Activated CD8-positive, alpha-beta T cell treated with anti-CD3 and anti-CD28 coated beads for 36 hours (primary cell): Measurements from ENCODE around the gene ZNF385B. TPM values are rescaled to one million over a fixed set of nuclear protein-coding genes. Genes with fewer than 3 reads are reported as not detected.

ENCODE experiments used
- ATAC-seq: fragments of 200-7000 bp; cut with Tn5 transposase; one replicate; pipeline ENCODE4 v1.10.0; 2021; ENCODE audit warnings: mild to moderate bottlenecking, moderate library complexity
- CTCF ChIA-PET: fragments of 350-600 bp; sonication (Branson Sonifier 250); formaldehyde crosslinking; loops from one replicate; lab custom pipeline; 2021; ENCODE audit warnings: antibody characterized with exemption; lab: Charles Lee
- POLR2A ChIA-PET: fragments of 350-600 bp; sonication (Branson Sonifier 250); formaldehyde crosslinking; loops from one replicate; lab custom pipeline; 2021; ENCODE audit warnings: antibody characterized with exemption; lab: Charles Lee
- DNase-seq: peaks from one replicate; pipeline ENCODE4 v3.0.0-alpha.2; 2020
- H3K27ac Mint-ChIP-seq: one replicate; pipeline ENCODE4 v1.8.0; 2021; ENCODE audit warnings: mild to moderate bottlenecking, mixed read lengths
- H3K27me3 Mint-ChIP-seq: one replicate; pipeline ENCODE4 v1.8.0; 2021; ENCODE audit warnings: mixed read lengths
- H3K36me3 Mint-ChIP-seq: one replicate; pipeline ENCODE4 v1.8.0; 2021; ENCODE audit warnings: low read depth, mixed read lengths
- H3K4me1 Mint-ChIP-seq: one replicate; pipeline ENCODE4 v1.8.0; 2021; ENCODE audit warnings: low read depth, mixed read lengths
- H3K4me3 Mint-ChIP-seq: one replicate; pipeline ENCODE4 v1.8.0; 2021; ENCODE audit warnings: mild to moderate bottlenecking, moderate library complexity, mixed read lengths
- H3K9me3 Mint-ChIP-seq: one replicate; pipeline ENCODE4 v1.8.0; 2021; ENCODE audit warnings: mixed read lengths
- intact Hi-C: fragments of 100-400 bp; cut with micrococcal nuclease; formaldehyde crosslinking; loops from one replicate; pipeline ENCODE4 v1.10.0; 2022
- total RNA-seq, 2 experiments: library from RNA; stranded (reverse); gene quantifications; one replicate each; pipeline ENCODE4 v1.2.3, GENCODE V29; 2021
- TF ChIP-seq, protein P1 (sequence below): fragments of 200-600 bp; IDR thresholded peaks from one replicate; pipeline ENCODE4 v1.8.0; 2022; ENCODE audit warnings: antibody characterized with exemption, mild to moderate bottlenecking

The ZNF385B gene
- total RNA-seq, 2 experiments from 2014 or later, result not detected

DNA sequence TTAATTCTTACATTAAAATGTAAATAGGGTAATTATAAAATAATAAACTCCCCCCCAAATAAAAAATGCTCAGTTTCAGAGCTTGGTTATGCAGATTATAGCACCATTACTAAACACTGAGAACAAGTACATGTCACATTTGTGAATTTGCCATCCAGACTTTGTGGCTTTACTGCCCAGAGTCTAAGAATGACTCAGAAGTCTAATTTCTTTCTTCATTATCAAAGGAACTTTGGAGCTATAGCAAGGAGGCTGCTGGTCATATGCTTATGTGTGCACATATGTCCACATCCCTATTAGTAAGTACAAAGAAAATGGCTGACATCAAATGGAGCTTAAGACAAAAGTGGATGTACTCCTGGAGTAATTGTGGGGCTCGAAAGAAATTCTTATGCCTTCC is 348.2 kb downstream of the ZNF385B start:
- no peak for ATAC-seq
- TF ChIP-seq, protein P1, sequence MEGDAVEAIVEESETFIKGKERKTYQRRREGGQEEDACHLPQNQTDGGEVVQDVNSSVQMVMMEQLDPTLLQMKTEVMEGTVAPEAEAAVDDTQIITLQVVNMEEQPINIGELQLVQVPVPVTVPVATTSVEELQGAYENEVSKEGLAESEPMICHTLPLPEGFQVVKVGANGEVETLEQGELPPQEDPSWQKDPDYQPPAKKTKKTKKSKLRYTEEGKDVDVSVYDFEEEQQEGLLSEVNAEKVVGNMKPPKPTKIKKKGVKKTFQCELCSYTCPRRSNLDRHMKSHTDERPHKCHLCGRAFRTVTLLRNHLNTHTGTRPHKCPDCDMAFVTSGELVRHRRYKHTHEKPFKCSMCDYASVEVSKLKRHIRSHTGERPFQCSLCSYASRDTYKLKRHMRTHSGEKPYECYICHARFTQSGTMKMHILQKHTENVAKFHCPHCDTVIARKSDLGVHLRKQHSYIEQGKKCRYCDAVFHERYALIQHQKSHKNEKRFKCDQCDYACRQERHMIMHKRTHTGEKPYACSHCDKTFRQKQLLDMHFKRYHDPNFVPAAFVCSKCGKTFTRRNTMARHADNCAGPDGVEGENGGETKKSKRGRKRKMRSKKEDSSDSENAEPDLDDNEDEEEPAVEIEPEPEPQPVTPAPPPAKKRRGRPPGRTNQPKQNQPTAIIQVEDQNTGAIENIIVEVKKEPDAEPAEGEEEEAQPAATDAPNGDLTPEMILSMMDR, result no peak
- Mint-ChIP-seq H3K36me3 (no peaks in the 10 kb centered on the region), H3K9me3 (no peaks in the 10 kb centered on the region), H3K27ac (no peak overlapping the region), H3K4me3 (no peak overlapping the region), H3K27me3 (no peaks in the 10 kb centered on the region), H3K4me1 (no peaks in the 10 kb centered on the region)
- CTCF ChIA-PET, result no interaction called here
- intact Hi-C loops, result no loop called here
- POLR2A ChIA-PET, result no interaction called here
- DNase-seq, result no peak

DNA sequence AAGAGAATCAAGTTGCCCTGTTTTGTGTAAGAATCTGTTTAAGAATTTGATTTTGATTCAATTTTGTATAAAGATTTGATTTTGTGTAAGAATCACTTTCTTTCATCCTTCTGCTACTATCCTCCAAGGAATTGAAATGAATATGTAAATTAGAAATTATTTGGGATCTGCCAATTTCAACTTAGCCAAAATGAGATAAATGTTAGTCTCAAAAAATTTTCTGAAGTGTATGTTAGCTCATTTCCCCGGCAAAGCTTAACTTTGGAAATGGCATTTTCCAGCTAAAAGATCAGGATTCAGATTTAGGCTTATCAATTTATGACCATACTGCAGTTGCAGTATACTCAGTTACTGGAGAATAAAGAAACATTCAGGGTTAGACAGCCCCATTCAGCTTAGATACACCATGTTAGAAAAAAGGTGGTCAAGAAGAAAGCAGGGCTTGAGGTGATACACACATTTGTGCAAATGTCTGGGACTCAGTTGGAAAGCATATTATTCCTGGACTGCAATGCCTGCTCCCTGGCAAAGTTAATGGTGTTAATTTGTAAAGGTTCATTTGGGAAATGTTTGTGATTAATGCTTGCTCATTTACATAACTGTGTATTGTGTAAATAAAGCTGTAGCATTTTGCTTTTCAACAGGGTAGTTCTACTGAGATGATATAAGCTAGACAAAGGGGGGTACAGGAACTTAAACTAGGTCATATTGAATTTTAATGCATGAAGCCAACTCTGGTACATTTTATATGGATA is 349.0 kb downstream of the ZNF385B start:
- TF ChIP-seq, protein P1, result no peak

DNA sequence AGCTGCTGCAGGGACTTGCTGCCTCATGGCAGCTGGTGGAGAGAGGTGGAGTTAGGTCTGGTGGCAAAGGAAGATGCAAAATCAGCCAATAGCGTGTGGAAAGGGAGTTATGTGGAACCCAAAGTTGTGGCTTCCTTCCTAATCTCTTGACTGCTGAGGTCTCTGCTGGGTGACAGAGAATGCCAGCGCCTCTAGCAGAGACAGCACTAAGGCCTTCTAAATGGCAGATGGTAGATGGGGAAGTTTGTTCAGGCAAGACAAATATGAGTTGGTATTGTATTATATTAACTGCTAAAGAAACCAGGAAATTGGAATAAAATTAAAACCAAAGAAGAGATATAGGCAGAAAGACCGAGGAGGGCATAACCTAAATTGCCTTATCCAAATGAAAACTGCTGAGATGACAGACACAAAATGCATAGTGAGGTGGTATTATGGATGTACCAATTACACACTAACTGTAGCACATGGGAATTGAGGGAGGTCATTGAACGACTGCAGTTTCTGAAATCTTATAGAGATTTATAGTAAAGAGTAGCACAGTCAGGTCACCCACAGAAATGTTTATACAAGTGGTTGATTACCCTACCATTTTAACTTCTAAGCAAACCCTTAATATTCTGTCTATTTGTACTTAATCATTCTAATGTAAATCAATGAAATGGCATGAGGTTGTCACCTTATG is 350.2 kb downstream of the ZNF385B start:
- POLR2A ChIA-PET, result no interaction called here
- H3K27me3 Mint-ChIP-seq, result no peaks in the 10 kb centered on the region
- TF ChIP-seq, protein P1, result no peak
- CTCF ChIA-PET, result no interaction called here
- H3K36me3 Mint-ChIP-seq, result no peaks in the 10 kb centered on the region
- no peaks in the 10 kb centered on the region for H3K4me1 Mint-ChIP-seq
- ATAC-seq, result no peak
- intact Hi-C loops, result no loop called here
- no peak for DNase-seq
- H3K27ac Mint-ChIP-seq, result no peak overlapping the region
- no peak overlapping the region for H3K4me3 Mint-ChIP-seq
- no peaks in the 10 kb centered on the region for H3K9me3 Mint-ChIP-seq

More for the DNA sequence above, 349.0 kb downstream of the ZNF385B start:
- no peak for ATAC-seq
- no peak overlapping the region for H3K4me3 Mint-ChIP-seq
- H3K36me3 Mint-ChIP-seq, result no peaks in the 10 kb centered on the region
- POLR2A ChIA-PET, result no interaction called here
- H3K27ac Mint-ChIP-seq, result no peak overlapping the region
- H3K27me3 Mint-ChIP-seq, result no peaks in the 10 kb centered on the region
- no peaks in the 10 kb centered on the region for H3K4me1 Mint-ChIP-seq
- intact Hi-C loops, result no loop called here
- no peak for DNase-seq
- H3K9me3 Mint-ChIP-seq, result no peaks in the 10 kb centered on the region
- CTCF ChIA-PET, result no interaction called here

DNA sequence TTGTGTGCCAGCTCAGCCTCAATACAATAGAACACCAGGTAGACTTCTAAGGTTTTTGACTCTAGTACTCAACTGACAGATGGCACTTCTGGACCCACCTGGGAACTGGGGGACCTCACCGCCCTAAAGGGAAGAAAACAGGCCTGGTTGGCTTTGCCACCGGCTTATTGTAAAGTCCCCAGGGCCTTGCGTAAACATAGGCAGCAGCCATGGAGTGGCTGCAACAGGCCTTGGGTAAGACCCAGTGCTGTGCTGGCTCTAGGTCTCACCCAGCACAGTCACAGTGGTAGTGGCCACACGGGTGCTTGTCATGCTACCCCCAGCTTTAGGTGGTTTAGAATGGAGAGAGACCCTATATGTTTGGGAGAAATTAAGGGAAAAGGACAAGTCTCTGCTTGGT is 366.1 kb downstream of the ZNF385B start:
- Mint-ChIP-seq H3K9me3 (peaks cover 3% of the 10 kb centered on the region), H3K4me1 (no peaks in the 10 kb centered on the region), H3K27ac (no peak overlapping the region), H3K4me3 (no peak overlapping the region), H3K27me3 (peaks cover 3% of the 10 kb centered on the region), H3K36me3 (no peaks in the 10 kb centered on the region)
- intact Hi-C loops, result no loop called here
- no peak for ATAC-seq
- DNase-seq, result no peak
- ChIA-PET POLR2A (no interaction called here), CTCF (no interaction called here)
- TF ChIP-seq, protein P1, result no peak

DNA sequence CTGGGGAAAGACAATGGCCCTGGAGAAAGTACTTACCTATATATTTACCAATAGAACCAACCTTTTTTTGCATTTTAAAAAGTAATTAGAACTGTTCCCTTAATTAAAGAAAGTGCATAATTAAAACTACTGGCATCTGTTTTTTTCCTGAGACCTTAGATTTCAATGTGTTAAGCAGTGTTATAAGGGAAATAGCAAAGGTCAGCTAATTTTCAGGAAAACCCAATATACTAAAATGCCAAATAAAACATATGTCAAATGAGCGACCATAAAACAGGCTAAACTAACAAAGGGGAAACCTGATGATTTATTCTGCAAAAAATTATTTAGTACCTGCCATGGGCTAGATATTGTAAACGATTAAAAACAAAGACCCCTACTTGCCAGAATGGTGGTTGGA is 372.8 kb downstream of the ZNF385B start:
- ATAC-seq (no peak), DNase-seq (no peak)
- intact Hi-C loops, result no loop called here
- Mint-ChIP-seq H3K9me3 (no peaks in the 10 kb centered on the region), H3K36me3 (no peaks in the 10 kb centered on the region), H3K27me3 (peaks cover 2% of the 10 kb centered on the region), H3K4me3 (no peak overlapping the region), H3K4me1 (no peaks in the 10 kb centered on the region), H3K27ac (no peak overlapping the region)
- CTCF ChIA-PET, result no interaction called here
- TF ChIP-seq, protein P1, result no peak
- POLR2A ChIA-PET, result no interaction called here
